CD4-positive, alpha-beta T cell (primary cell): Measurements from ENCODE around the gene CACNA2D2. TPM values are rescaled to one million over a fixed set of nuclear protein-coding genes. Genes with fewer than 3 reads are reported as not detected.
"Not testable (repeated sequence)": the region's sequence is repeated elsewhere in the genome, so short reads cannot be mapped to it uniquely, and the experiment has no call there.

Experiments
- ATAC-seq: fragments of 200-7000 bp; cut with Tn5 transposase; one replicate; pipeline ENCODE4 v1.10.0; 2022; ENCODE audit warnings: mild to moderate bottlenecking; ENCODE audit not compliant: poor library complexity
- CTCF ChIA-PET: fragments of 350-600 bp; sonication (Branson Sonifier 250); formaldehyde crosslinking; loops from one replicate; lab custom pipeline; 2021; ENCODE audit warnings: antibody characterized with exemption, inconsistent platforms; lab: Charles Lee
- POLR2A ChIA-PET: fragments of 350-600 bp; sonication (Branson Sonifier 250); formaldehyde crosslinking; loops from one replicate; lab custom pipeline; 2021; ENCODE audit warnings: antibody characterized with exemption, inconsistent platforms; lab: Charles Lee
- DNase-seq, 14 experiments: peaks; one replicate each; pipeline ENCODE4 v3.0.0-alpha.2; 2013 to 2020; ENCODE audit warnings: mixed read lengths in 2 of 14
- H3K27ac ChIP-seq, 2 donors: one replicate each; pipeline versions ENCODE4 v1.5.1 to v1.7.0; 2013; ENCODE audit warnings: low read length in 2 of 2, low read depth in 1 of 2, mild to moderate bottlenecking in 1 of 2
- H3K27me3 ChIP-seq, 2 experiments: 1 replicate in 1 of 2; 2 replicates in 1 of 2; pipeline versions ENCODE4 v1.6.1 to v1.7.0; 2013; ENCODE audit warnings: low read length in 2 of 2, control low read depth in 1 of 2, mild to moderate bottlenecking in 1 of 2, moderate library complexity in 1 of 2; ENCODE audit not compliant: insufficient read depth in 2 of 2, control insufficient read depth in 1 of 2
- H3K36me3 ChIP-seq: one replicate; pipeline ENCODE4 v1.6.1; 2013; ENCODE audit warnings: low read length, control low read depth; ENCODE audit not compliant: insufficient read depth
- H3K4me1 ChIP-seq: one replicate; pipeline ENCODE4 v1.6.1; 2013; ENCODE audit warnings: low read length, control low read depth; ENCODE audit not compliant: insufficient read depth
- H3K4me3 ChIP-seq: one replicate; pipeline ENCODE4 v1.5.1; 2013; ENCODE audit warnings: mild to moderate bottlenecking, low read length, moderate library complexity
- H3K9me3 ChIP-seq, 2 experiments: 1 replicate in 1 of 2; 2 replicates in 1 of 2; pipeline versions ENCODE4 v1.6.1 to v1.7.0; 2013; ENCODE audit warnings: low read length in 2 of 2, mild to moderate bottlenecking in 2 of 2, control low read depth in 1 of 2, moderate library complexity in 1 of 2; ENCODE audit not compliant: control insufficient read depth in 1 of 2, insufficient read depth in 1 of 2
- H3K27ac Mint-ChIP-seq: one replicate; pipeline ENCODE4 v1.8.0; 2020; ENCODE audit warnings: mixed read lengths
- H3K27me3 Mint-ChIP-seq: one replicate; pipeline ENCODE4 v1.8.0; 2021; ENCODE audit warnings: mixed read lengths
- H3K36me3 Mint-ChIP-seq: one replicate; pipeline ENCODE4 v1.8.0; 2021; ENCODE audit warnings: low read depth, mixed read lengths
- H3K4me1 Mint-ChIP-seq: one replicate; pipeline ENCODE4 v1.8.0; 2021; ENCODE audit warnings: low read depth, mixed read lengths
- H3K4me3 Mint-ChIP-seq: one replicate; pipeline ENCODE4 v1.8.0; 2020; ENCODE audit warnings: mild to moderate bottlenecking, mixed read lengths
- H3K9me3 Mint-ChIP-seq: one replicate; pipeline ENCODE4 v1.8.0; 2020; ENCODE audit warnings: mixed read lengths
- intact Hi-C, 2 experiments: fragments of 100-400 bp; cut with DNase I in 1 of 2; cut with micrococcal nuclease in 1 of 2; formaldehyde crosslinking; loops; one replicate each; pipeline versions ENCODE4 v1.15.1 to v1.9.0; 2023 to 2025; cut with DNase I, micrococcal nuclease
- total RNA-seq, 174 experiments: library from RNA in 2 of 174; stranded (reverse) in 2 of 174; gene quantifications; one replicate each; pipeline ENCODE4 v1.2.3 and lab custom pipeline; 2021 to 2026
- TF ChIP-seq, protein P1 (sequence below): fragments of 200-600 bp; IDR thresholded peaks from one replicate; pipeline ENCODE4 v1.8.0; 2022; ENCODE audit warnings: antibody characterized with exemption, mild to moderate bottlenecking

Gene CACNA2D2
- total RNA-seq, 2 experiments from 2014 or later, result 2.5 to 3.8 TPM

DNA sequence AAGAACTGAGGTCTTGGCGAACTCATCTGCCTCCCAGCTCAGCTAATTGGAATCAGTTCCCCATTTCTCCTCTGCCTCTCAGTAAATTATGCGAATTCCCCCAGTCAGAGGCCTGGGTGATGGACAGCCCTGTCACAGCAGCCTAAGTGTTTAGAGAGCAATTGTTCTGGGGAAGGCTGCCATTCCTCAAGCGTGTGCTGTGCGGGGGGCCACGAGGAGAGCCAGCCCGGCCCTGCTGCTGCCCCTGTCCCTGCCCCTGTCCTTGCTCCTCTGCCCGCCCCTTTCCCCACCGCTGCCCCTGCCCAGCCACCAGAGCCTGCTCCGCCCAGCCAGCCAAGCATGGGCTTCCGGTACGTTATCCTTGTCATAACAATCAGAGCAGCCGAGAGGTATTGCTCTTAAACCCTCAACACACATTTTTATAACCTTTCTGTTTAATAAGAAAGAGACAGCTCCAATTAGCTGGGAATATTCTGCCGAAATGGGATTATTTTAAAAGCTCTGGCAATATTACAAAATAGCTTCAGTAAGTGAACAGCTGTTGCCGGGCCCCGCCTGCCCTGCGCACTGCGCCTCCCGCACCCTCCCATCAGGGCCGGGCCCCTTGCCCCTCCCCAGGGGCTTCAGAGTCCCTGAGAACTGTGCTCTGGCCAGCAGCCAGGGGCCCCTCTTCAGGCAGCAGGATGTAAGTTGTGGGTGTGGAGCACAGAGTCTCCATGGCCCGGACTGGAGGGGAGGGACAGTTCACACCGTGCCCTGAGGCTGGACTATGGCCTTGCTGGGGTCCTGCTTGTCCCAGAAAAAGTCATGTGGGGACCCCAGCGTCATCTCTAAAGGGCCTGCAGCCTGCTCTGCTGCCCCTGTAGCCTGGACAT, 12.4 kb upstream of the CACNA2D2 start:
- POLR2A ChIA-PET, result interaction anchor here (0.7 kb wide), 1 partner anchor 12 kb away, joined by 3 read pairs; no protein-coding TSS in a partner anchor
- H3K36me3 ChIP-seq, result no peaks in the 10 kb centered on the region
- no peaks in the 10 kb centered on the region for H3K9me3 ChIP-seq
- no peak overlapping the region for H3K27ac ChIP-seq
- CTCF ChIA-PET, result no interaction called here
- H3K4me3 ChIP-seq, result no peak overlapping the region
- Mint-ChIP-seq H3K4me3 (no peak overlapping the region), H3K36me3 (no peaks in the 10 kb centered on the region), H3K4me1 (peaks cover 5% of the 10 kb centered on the region), H3K27ac (no peak overlapping the region), H3K27me3 (no peaks in the 10 kb centered on the region), H3K9me3 (no peaks in the 10 kb centered on the region)
- H3K4me1 ChIP-seq, result peaks cover 12% of the 10 kb centered on the region
- H3K27me3 ChIP-seq, result no peaks in the 10 kb centered on the region
- ATAC-seq, result no peak
- intact Hi-C loops, result loop anchor here in 1 of 2 experiments (5.0 kb wide), 1 partner anchor 51 kb away; the partner anchor contains the start of genes C3orf18 and HEMK1
- DNase-seq, result peak in 3 of 14 experiments; percentile 5 to 20 (median 10)
- TF ChIP-seq, protein P1, sequence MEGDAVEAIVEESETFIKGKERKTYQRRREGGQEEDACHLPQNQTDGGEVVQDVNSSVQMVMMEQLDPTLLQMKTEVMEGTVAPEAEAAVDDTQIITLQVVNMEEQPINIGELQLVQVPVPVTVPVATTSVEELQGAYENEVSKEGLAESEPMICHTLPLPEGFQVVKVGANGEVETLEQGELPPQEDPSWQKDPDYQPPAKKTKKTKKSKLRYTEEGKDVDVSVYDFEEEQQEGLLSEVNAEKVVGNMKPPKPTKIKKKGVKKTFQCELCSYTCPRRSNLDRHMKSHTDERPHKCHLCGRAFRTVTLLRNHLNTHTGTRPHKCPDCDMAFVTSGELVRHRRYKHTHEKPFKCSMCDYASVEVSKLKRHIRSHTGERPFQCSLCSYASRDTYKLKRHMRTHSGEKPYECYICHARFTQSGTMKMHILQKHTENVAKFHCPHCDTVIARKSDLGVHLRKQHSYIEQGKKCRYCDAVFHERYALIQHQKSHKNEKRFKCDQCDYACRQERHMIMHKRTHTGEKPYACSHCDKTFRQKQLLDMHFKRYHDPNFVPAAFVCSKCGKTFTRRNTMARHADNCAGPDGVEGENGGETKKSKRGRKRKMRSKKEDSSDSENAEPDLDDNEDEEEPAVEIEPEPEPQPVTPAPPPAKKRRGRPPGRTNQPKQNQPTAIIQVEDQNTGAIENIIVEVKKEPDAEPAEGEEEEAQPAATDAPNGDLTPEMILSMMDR, result no peak

DNA sequence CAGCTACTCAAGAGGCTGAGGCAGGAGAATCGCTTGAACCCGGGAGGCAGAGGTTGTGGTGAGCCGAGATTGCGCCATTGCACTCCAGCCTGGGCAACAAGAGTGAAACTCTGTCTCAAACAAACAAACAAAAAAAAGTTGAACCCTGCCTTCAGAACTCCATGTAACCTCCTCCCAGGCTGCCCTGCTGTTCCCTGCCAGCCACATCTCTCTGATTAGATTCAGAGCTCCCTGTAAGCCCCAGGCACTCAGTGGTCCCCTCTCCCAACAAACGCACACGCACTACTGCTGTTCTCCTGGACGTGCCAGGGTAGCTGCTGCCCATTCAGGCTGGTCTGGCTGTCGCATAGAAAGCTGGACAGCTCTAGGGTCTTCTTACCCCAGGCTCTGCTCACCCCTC, 9.5 kb upstream of the CACNA2D2 start:
- not testable (repeated sequence) for H3K4me1 Mint-ChIP-seq

DNA sequence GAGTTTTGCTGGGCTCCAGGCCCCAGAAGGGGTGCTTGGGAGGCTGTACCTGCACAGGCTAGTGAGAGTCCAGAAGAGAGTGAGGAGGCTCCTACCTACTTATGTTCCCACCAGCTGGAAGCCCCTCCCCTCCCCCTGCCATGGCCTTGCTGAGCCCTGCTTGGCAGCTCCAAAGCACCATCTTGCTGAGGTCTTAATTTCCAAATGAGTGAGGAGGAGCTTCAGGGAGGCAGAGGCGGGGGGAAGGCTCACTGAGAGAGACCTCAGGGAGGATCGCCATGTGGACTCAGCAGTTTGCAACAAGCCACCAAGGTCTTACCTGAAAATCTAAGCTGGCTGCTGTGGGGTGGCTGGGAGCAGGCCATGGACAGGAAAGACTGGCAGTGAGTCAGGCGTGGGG, 8.7 kb upstream of the CACNA2D2 start:
- no peaks in the 10 kb centered on the region for H3K27me3 ChIP-seq
- Mint-ChIP-seq H3K4me3 (no peak overlapping the region), H3K4me1 (no peaks in the 10 kb centered on the region), H3K27ac (no peak overlapping the region), H3K36me3 (no peaks in the 10 kb centered on the region), H3K9me3 (no peaks in the 10 kb centered on the region), H3K27me3 (no peaks in the 10 kb centered on the region)
- no peak for ATAC-seq
- TF ChIP-seq, protein P1, result no peak
- H3K4me3 ChIP-seq, result no peak overlapping the region
- ChIA-PET CTCF (no interaction called here), POLR2A (no interaction called here)
- no peaks in the 10 kb centered on the region for H3K9me3 ChIP-seq
- no peak overlapping the region for H3K27ac ChIP-seq
- H3K4me1 ChIP-seq, result peaks cover 6% of the 10 kb centered on the region
- H3K36me3 ChIP-seq, result no peaks in the 10 kb centered on the region
- intact Hi-C loops, result no loop called here
- DNase-seq, result no peak

More for the DNA sequence above, 9.5 kb upstream of the CACNA2D2 start:
- H3K4me3 Mint-ChIP-seq, H3K4me1 ChIP-seq, H3K27me3 Mint-ChIP-seq, H3K36me3 Mint-ChIP-seq, H3K9me3 Mint-ChIP-seq, H3K27me3 ChIP-seq, ATAC-seq, H3K4me3 ChIP-seq, CTCF ChIA-PET, H3K27ac Mint-ChIP-seq, H3K36me3 ChIP-seq, POLR2A ChIA-PET, intact Hi-C loops, H3K27ac ChIP-seq, H3K9me3 ChIP-seq, DNase-seq: not testable (repeated sequence)
